ENCODE measurements around the gene USP25. TPM values are rescaled to one million over a fixed set of nuclear protein-coding genes. Genes with fewer than 3 reads are reported as not detected.

Gene USP25
- polyA plus RNA-seq, 1 experiment, result 35.3 TPM

GRCh38 chr21:15857740-15858139, 128.0 kb downstream of the USP25 start:
- no peak for DNase-seq (ENCODE audit: low read depth, low spot score)
- CTCF ChIA-PET, result no interaction called here
- no peak for TF ChIP-seq CTCF (IDR thresholded peaks at IDR 0.05; ENCODE audit: low read depth, low read length)
- Histone ChIP-seq H3K27ac (ENCODE audit: low read depth, low read length) (no peak overlapping the region), H3K27me3 (ENCODE audit: control insufficient read depth, insufficient read depth, low read length) (no peaks in the 10 kb centered on the region), H3K4me3 (ENCODE audit: low read depth, low read length) (no peak overlapping the region), H3K9me3 (ENCODE audit: control insufficient read depth, insufficient read depth, low read length) (no peaks in the 10 kb centered on the region)
- POLR2A ChIA-PET, result no interaction called here

- ChIA-PET CTCF (interaction anchor here (0.6 kb wide), 1 partner anchor 18 kb away, joined by 3 read pairs; no protein-coding TSS in a partner anchor), POLR2A (no interaction called here)
- Histone ChIP-seq H3K9me3 (ENCODE audit: control insufficient read depth, insufficient read depth, low read length) (no peaks in the 10 kb centered on the region), H3K4me3 (ENCODE audit: low read depth, low read length) (no peak overlapping the region), H3K27ac (ENCODE audit: low read depth, low read length) (no peak overlapping the region), H3K27me3 (ENCODE audit: control insufficient read depth, insufficient read depth, low read length) (no peaks in the 10 kb centered on the region)
- TF ChIP-seq CTCF (IDR thresholded peaks at IDR 0.05; ENCODE audit: low read depth, low read length), result no peak
- DNase-seq (ENCODE audit: low read depth, low spot score), result no peak
Measured at GRCh38 chr21:15860541-15860940, 130.8 kb downstream of the USP25 start.

GRCh38 chr21:15868940-15869339, 139.2 kb downstream of the USP25 start:
- no peak overlapping the region for H3K4me3 ChIP-seq (ENCODE audit: low read depth, low read length)
- H3K9me3 ChIP-seq (ENCODE audit: control insufficient read depth, insufficient read depth, low read length), result no peaks in the 10 kb centered on the region
- ChIA-PET CTCF (interaction anchor here (0.7 kb wide), 1 partner anchor 375 kb away, joined by 3 read pairs; no protein-coding TSS in a partner anchor), POLR2A (no interaction called here)
- DNase-seq (ENCODE audit: low read depth, low spot score), result no peak
- no peak for TF ChIP-seq CTCF (IDR thresholded peaks at IDR 0.05; ENCODE audit: low read depth, low read length)
- no peaks in the 10 kb centered on the region for H3K27me3 ChIP-seq (ENCODE audit: control insufficient read depth, insufficient read depth, low read length)
- no peak overlapping the region for H3K27ac ChIP-seq (ENCODE audit: low read depth, low read length)

GRCh38 chr21:15870819-15871218, 141.0 kb downstream of the USP25 start:
- DNase-seq (ENCODE audit: low read depth, low spot score), result no peak
- H3K4me3 ChIP-seq (ENCODE audit: low read depth, low read length), result no peak overlapping the region
- TF ChIP-seq CTCF (IDR thresholded peaks at IDR 0.05; ENCODE audit: low read depth, low read length), result no peak
- H3K27ac ChIP-seq (ENCODE audit: low read depth, low read length), result no peak overlapping the region
- no peaks in the 10 kb centered on the region for H3K27me3 ChIP-seq (ENCODE audit: control insufficient read depth, insufficient read depth, low read length)
- CTCF ChIA-PET, result no interaction called here
- no peaks in the 10 kb centered on the region for H3K9me3 ChIP-seq (ENCODE audit: control insufficient read depth, insufficient read depth, low read length)
- POLR2A ChIA-PET, result no interaction called here

- Histone ChIP-seq H3K9me3 (ENCODE audit: control insufficient read depth, insufficient read depth, low read length) (no peaks in the 10 kb centered on the region), H3K27ac (ENCODE audit: low read depth, low read length) (no peak overlapping the region), H3K27me3 (ENCODE audit: control insufficient read depth, insufficient read depth, low read length) (no peaks in the 10 kb centered on the region), H3K4me3 (ENCODE audit: low read depth, low read length) (no peak overlapping the region)
- TF ChIP-seq CTCF (IDR thresholded peaks at IDR 0.05; ENCODE audit: low read depth, low read length), result no peak
- POLR2A ChIA-PET, result interaction anchor here (0.6 kb wide), 1 partner anchor 24 kb away, joined by 5 read pairs; no protein-coding TSS in a partner anchor
- DNase-seq (ENCODE audit: low read depth, low spot score), result no peak
- CTCF ChIA-PET, result no interaction called here
Measured at GRCh38 chr21:15872236-15872635, 142.5 kb downstream of the USP25 start.

Measured in AG04450 (cell line).